ENCODE measurements around the gene N4BP2L1. TPM values are rescaled to one million over a fixed set of nuclear protein-coding genes. Genes with fewer than 3 reads are reported as not detected.

Gene N4BP2L1
- total RNA-seq, 1 experiment from 2014 or later, result 1.1 TPM

GRCh38 chr13:32476892-32477291 lies 49.0 kb upstream of the N4BP2L1 start:
- Histone ChIP-seq H3K9me2 (ENCODE audit: insufficient read depth) (no peaks in the 10 kb centered on the region), H3K9me3 (ENCODE audit: control insufficient read depth in 1 of 2, insufficient read depth in 1 of 2, low read depth in 1 of 2, low read length in 2 of 2) (no peaks in the 10 kb centered on the region), H3K4me1 (ENCODE audit: control insufficient read depth in 1 of 2, insufficient read depth in 2 of 2, low read length in 2 of 2) (no peaks in the 10 kb centered on the region), H2AFZ (ENCODE audit: low read depth, low read length, poor library complexity, severe bottlenecking) (no peak overlapping the region), H3K27me3 (ENCODE audit: insufficient read depth, low read length) (no peaks in the 10 kb centered on the region), H3K36me3 (ENCODE audit: control insufficient read depth in 1 of 2, insufficient read depth in 2 of 2, low read length in 2 of 2) (no peaks in the 10 kb centered on the region), H4K20me1 (ENCODE audit: insufficient read depth) (no peaks in the 10 kb centered on the region), H3K79me2 (ENCODE audit: insufficient read depth, low read length) (no peaks in the 10 kb centered on the region), H3K9ac (ENCODE audit: low read length) (no peak overlapping the region), H3K27ac (ENCODE audit: low read depth, low read length) (no peak overlapping the region), H3K4me2 (ENCODE audit: low read length) (no peak overlapping the region), H3K4me3 (replicated peaks in 1 of 2; ENCODE audit: low read depth in 1 of 2, low read length in 2 of 2) (no peak overlapping the region)
- CTCF ChIA-PET, result no interaction called here
- POLR2A ChIA-PET, result no interaction called here
- no TSS peak for BruUV-seq (replicated peaks)
- no peak for TF ChIP-seq ELF1 (IDR thresholded peaks at IDR 0.05; ENCODE audit: borderline replicate concordance, low read depth)
- TF ChIP-seq CEBPB (IDR thresholded peaks at IDR 0.05; ENCODE audit: low read depth), result no peak
- TF ChIP-seq EZH2phosphoT487 (IDR thresholded peaks at IDR 0.05; ENCODE audit: borderline replicate concordance), result no peak
- no peak for TF ChIP-seq SRF (IDR thresholded peaks at IDR 0.05; ENCODE audit: low read depth)
- no peak for TF ChIP-seq ZFX (IDR thresholded peaks at IDR 0.05)
- no peak for TF ChIP-seq MAX (IDR thresholded peaks at IDR 0.05)
- TF ChIP-seq EGR1 (IDR thresholded peaks at IDR 0.05; ENCODE audit: low read depth), result no peak
- TF ChIP-seq, protein P1, sequence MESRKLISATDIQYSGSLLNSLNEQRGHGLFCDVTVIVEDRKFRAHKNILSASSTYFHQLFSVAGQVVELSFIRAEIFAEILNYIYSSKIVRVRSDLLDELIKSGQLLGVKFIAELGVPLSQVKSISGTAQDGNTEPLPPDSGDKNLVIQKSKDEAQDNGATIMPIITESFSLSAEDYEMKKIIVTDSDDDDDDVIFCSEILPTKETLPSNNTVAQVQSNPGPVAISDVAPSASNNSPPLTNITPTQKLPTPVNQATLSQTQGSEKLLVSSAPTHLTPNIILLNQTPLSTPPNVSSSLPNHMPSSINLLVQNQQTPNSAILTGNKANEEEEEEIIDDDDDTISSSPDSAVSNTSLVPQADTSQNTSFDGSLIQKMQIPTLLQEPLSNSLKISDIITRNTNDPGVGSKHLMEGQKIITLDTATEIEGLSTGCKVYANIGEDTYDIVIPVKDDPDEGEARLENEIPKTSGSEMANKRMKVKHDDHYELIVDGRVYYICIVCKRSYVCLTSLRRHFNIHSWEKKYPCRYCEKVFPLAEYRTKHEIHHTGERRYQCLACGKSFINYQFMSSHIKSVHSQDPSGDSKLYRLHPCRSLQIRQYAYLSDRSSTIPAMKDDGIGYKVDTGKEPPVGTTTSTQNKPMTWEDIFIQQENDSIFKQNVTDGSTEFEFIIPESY (IDR thresholded peaks at IDR 0.05; ENCODE audit: extremely low read depth, insufficient replicate concordance, low read length), result no peak
- no peak for TF ChIP-seq JUND (IDR thresholded peaks at IDR 0.05)
- TF ChIP-seq REST (IDR thresholded peaks at IDR 0.05; ENCODE audit: low read depth), result no peak
- no peak for TF ChIP-seq RAD21 (IDR thresholded peaks at IDR 0.05; ENCODE audit: low read depth)
- no peak for TF ChIP-seq ZNF274 (IDR thresholded peaks at IDR 0.05; ENCODE audit: low read depth, low read length)
- TF ChIP-seq POLR2A (IDR thresholded peaks at IDR 0.05; ENCODE audit: borderline replicate concordance, extremely low read depth, insufficient read depth, insufficient read length), result no peak
- TF ChIP-seq TCF7L2 (IDR thresholded peaks at IDR 0.05; ENCODE audit: borderline replicate concordance, extremely low read depth, insufficient read depth, insufficient read length), result no peak
- no peak for TF ChIP-seq YY1 (IDR thresholded peaks at IDR 0.05; ENCODE audit: extremely low read depth, insufficient replicate concordance, low read depth, low read length)
- no peak for TF ChIP-seq POLR2AphosphoS5 (IDR thresholded peaks at IDR 0.05; ENCODE audit: low read depth, low read length)
- DNase-seq (ENCODE audit: low read depth, low spot score), result no peak
- RAD21 ChIA-PET (ENCODE audit: low non-redundant PET in 1 of 2, low total read pairs in 2 of 2, uncharacterized antibody in 2 of 2, unreplicated experiment in 2 of 2), result no interaction called here
- intact Hi-C loops (cut with micrococcal nuclease), result no loop called here
- no peak for ATAC-seq

All from HCT116 (cell line).